HPDE6-E6E7 (cell line): Measurements from ENCODE around the gene PRR9.

Experiments used
- DNase-seq: peaks from one replicate; pipeline ENCODE4 v3.0.0; 2011; ENCODE audit warnings: missing footprints; ENCODE audit errors: extremely low spot score

PRR9 gene

DNA sequence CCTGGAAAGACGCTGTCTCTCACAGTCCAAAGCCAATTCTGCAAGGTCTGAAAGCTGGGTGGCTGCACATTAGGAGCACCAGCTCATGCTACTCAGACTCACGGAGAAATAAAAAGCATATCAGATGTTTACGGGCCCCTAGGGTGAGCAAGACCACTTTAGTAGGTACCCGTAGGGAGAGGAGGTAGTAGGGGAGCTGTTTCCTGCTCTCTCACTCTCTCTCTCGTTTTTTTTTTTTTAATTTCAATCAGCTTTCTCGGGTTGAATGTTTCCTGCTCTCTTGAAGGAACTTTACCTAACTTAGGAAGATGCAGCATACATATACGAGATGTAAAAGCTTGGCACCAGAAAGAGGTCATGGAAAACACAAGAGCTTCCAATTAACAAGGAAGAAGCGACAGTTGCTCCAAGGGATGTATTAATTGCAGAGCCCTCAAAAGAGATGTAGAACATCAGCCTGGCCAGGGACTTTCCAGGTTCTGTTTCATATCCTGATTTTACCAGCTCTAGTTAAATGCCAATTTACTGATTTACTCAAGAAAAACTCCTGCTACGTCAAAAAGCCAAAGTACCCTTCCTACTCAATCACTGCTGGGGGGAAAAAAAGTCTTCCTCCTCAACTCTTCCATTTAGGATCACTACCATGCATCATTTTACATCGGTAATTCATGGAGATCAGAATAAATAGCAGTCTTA is 45.2 kb downstream of the PRR9 start:
- DNase-seq = no peak

DNA sequence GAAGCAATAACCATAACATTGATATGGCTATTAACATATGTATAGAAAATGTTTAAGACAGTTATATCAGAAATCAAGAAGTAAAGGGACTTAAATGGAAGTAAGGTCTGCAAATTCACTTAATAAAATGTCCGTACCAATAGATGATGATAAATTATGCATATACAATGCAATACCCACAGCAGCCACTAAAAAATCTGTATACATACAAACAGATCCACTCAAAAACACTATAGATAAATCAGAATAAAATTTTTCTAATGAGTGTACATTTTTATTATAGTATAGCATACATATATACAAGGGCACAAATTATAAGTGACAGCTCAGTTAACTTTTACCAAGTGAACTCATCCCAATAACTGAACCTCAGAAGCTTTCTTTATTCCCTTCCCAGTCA is 48.1 kb downstream of the PRR9 start:
- DNase-seq = no peak
